Keratinocyte (primary cell): ENCODE results near the gene ATP13A1. TPM values are rescaled to one million over a fixed set of nuclear protein-coding genes. Genes with fewer than 3 reads are reported as not detected.

Experiments
- DNase-seq: peaks from one replicate; pipeline ENCODE4 v3.0.0-alpha.2; 2011; ENCODE audit warnings: low read depth, missing footprints, low spot score
- FAIRE-seq: peaks from 2 replicates; lab custom pipeline; 2011; peaks lifted over from hg19 to GRCh38; lab: Jason Lieb, UNC
- H2AFZ ChIP-seq: 2 replicates; pipeline ENCODE4 v1.6.0; 2012; ENCODE audit warnings: low read length, control low read depth, inconsistent platforms; ENCODE audit not compliant: control insufficient read depth
- H3K27ac ChIP-seq: 2 replicates; pipeline ENCODE4 v1.5.1; 2011; ENCODE audit warnings: low read length; ENCODE audit not compliant: control insufficient read depth, insufficient read depth
- H3K27me3 ChIP-seq: 3 replicates; pipeline ENCODE4 v1.6.0; 2011; ENCODE audit warnings: low read length; ENCODE audit not compliant: control insufficient read depth, insufficient read depth; ENCODE audit errors: extremely low read depth
- H3K36me3 ChIP-seq, 2 experiments: 2 replicates in 1 of 2; 3 replicates in 1 of 2; pipeline ENCODE4 v1.5.1; 2011; ENCODE audit warnings: low read length in 2 of 2, mild to moderate bottlenecking in 1 of 2; ENCODE audit not compliant: control insufficient read depth in 2 of 2, insufficient read depth in 2 of 2; ENCODE audit errors: extremely low read depth in 1 of 2
- H3K4me1 ChIP-seq: 3 replicates; pipeline ENCODE4 v1.5.1; 2011; ENCODE audit warnings: low read length; ENCODE audit not compliant: control insufficient read depth, insufficient read depth; ENCODE audit errors: extremely low read depth
- H3K4me2 ChIP-seq: 3 replicates; pipeline ENCODE4 v1.6.0; 2011; ENCODE audit warnings: low read depth, low read length; ENCODE audit not compliant: control insufficient read depth, insufficient read depth; ENCODE audit errors: extremely low read depth
- H3K4me3 ChIP-seq, 3 experiments: fragments of 200-600 bp in 1 of 3; sonication (generic) in 1 of 3; 2 replicates in 2 of 3; 3 replicates in 1 of 3; pipeline ENCODE4 v1.5.1; 2011 to 2016; ENCODE audit warnings: low read length in 3 of 3, mild to moderate bottlenecking in 3 of 3, control low read depth in 2 of 3, inconsistent platforms in 1 of 3, low read depth in 1 of 3, mixed read lengths in 1 of 3, mixed run types in 1 of 3, moderate library complexity in 1 of 3; ENCODE audit not compliant: control insufficient read depth in 2 of 3, insufficient read depth in 2 of 3; ENCODE audit errors: extremely low read depth in 1 of 3
- H3K79me2 ChIP-seq: 2 replicates; pipeline ENCODE4 v1.6.0; 2012; ENCODE audit warnings: low read length; ENCODE audit not compliant: control insufficient read depth, insufficient read depth
- H3K9ac ChIP-seq: 3 replicates; pipeline ENCODE4 v1.6.0; 2011; ENCODE audit warnings: low read length; ENCODE audit not compliant: control insufficient read depth, insufficient read depth; ENCODE audit errors: extremely low read depth
- H3K9me1 ChIP-seq: 3 replicates; pipeline ENCODE4 v1.6.0; 2011; ENCODE audit warnings: low read length; ENCODE audit not compliant: control insufficient read depth, insufficient read depth; ENCODE audit errors: extremely low read depth
- H3K9me3 ChIP-seq: 2 replicates; pipeline ENCODE4 v1.5.1; 2012; ENCODE audit warnings: low read depth, low read length; ENCODE audit not compliant: control insufficient read depth
- H4K20me1 ChIP-seq: 3 replicates; pipeline ENCODE4 v1.6.0; 2011; ENCODE audit warnings: low read length; ENCODE audit not compliant: control insufficient read depth, insufficient read depth; ENCODE audit errors: extremely low read depth
- EZH2 ChIP-seq: IDR thresholded peaks from one replicate; pipeline ENCODE4 v1.6.1; 2012; ENCODE audit warnings: inconsistent platforms, mild to moderate bottlenecking, low read length, moderate library complexity
- dilution Hi-C: fragments of 300-500 bp; cut with MboI; formaldehyde crosslinking; loops from one replicate; pipeline ENCODE4 v1.7.0; 2020; ENCODE audit warnings: low sequenced_read_pairs; ENCODE audit not compliant: extremely low pct_ligation_motif_present
- polyA plus RNA-seq, 5 experiments: library from polyadenylated mRNA; depleted of rRNA in 3 of 5; stranded (reverse) in 3 of 5; stranded (forward) in 1 of 5; unstranded in 1 of 5; fragments of >200 nt; gene quantifications; 1 replicate in 1 of 5; 2 replicates in 3 of 5; 3 replicates in 1 of 5; pipeline versions ENCODE4 v1.2.1 to v1.2.3, GENCODE V29; 2011 to 2012; ENCODE audit warnings: missing spikeins in 2 of 5, low read depth in 1 of 5, low replicate concordance in 1 of 5
- TF ChIP-seq, protein P1 (sequence below), 3 experiments: IDR thresholded peaks in 1 of 3; conservative IDR thresholded peaks in 1 of 3; optimal IDR thresholded peaks in 1 of 3; 2 replicates in 2 of 3; 3 replicates in 1 of 3; pipeline versions ENCODE3 to v1.5.1; 2011; ENCODE audit warnings: low read length in 3 of 3, mild to moderate bottlenecking in 3 of 3, moderate library complexity in 2 of 3, control low read depth in 1 of 3, inconsistent platforms in 1 of 3; ENCODE audit not compliant: insufficient read depth in 2 of 3; ENCODE audit errors: extremely low read depth in 1 of 3

ATP13A1 gene
- polyA plus RNA-seq, 1 donor (not counting 4 experiments of a cell fraction or from before 2014, with no cell fraction given): 9.8 TPM

DNA sequence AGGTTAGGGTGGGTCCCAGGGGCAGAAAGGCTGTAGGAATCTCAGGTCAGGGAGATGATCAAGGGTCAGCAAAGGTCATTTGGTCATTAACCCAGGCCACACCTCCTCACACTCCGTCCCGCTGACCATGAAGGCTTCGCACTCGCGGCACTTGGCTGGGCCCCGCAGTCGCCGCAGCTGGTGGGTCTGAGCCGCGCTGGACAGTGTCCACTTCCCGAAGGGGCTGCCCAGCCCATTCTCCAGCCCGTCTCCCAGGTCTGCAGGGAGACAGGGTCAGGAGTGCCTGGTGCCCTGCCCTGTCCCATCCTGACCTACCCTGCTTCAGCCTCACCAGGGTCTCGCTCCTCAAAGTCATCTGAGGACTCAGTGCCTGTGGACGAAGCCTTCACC, 28.2 kb downstream of the ATP13A1 start:
- Histone ChIP-seq H3K9me1 (no peaks in the 10 kb centered on the region), H3K27me3 (no peaks in the 10 kb centered on the region), H3K4me2 (no peak overlapping the region), H3K27ac (no peak overlapping the region), H3K4me3 (no peak overlapping the region), H3K36me3 (peaks cover 18 to 32% of the 10 kb centered on the region in 2 experiments), H3K9me3 (no peaks in the 10 kb centered on the region), H4K20me1 (no peaks in the 10 kb centered on the region), H3K4me1 (no peaks in the 10 kb centered on the region), H3K79me2 (no peaks in the 10 kb centered on the region), H3K9ac (no peak overlapping the region), H2AFZ (no peak overlapping the region)
- dilution Hi-C loops: no loop called here
- DNase-seq: no peak
- TF ChIP-seq EZH2: no peak
- TF ChIP-seq, protein P1, sequence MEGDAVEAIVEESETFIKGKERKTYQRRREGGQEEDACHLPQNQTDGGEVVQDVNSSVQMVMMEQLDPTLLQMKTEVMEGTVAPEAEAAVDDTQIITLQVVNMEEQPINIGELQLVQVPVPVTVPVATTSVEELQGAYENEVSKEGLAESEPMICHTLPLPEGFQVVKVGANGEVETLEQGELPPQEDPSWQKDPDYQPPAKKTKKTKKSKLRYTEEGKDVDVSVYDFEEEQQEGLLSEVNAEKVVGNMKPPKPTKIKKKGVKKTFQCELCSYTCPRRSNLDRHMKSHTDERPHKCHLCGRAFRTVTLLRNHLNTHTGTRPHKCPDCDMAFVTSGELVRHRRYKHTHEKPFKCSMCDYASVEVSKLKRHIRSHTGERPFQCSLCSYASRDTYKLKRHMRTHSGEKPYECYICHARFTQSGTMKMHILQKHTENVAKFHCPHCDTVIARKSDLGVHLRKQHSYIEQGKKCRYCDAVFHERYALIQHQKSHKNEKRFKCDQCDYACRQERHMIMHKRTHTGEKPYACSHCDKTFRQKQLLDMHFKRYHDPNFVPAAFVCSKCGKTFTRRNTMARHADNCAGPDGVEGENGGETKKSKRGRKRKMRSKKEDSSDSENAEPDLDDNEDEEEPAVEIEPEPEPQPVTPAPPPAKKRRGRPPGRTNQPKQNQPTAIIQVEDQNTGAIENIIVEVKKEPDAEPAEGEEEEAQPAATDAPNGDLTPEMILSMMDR (optimal IDR thresholded peaks at IDR 0.05 in 1 of 3, IDR thresholded peaks at IDR 0.05 in 1 of 3, conservative IDR thresholded peaks at IDR 0.05 in 1 of 3; ENCODE audit: extremely low read depth in 1 of 3, insufficient read depth in 2 of 3, low read length in 3 of 3): no peak
- no peak for FAIRE-seq

DNA sequence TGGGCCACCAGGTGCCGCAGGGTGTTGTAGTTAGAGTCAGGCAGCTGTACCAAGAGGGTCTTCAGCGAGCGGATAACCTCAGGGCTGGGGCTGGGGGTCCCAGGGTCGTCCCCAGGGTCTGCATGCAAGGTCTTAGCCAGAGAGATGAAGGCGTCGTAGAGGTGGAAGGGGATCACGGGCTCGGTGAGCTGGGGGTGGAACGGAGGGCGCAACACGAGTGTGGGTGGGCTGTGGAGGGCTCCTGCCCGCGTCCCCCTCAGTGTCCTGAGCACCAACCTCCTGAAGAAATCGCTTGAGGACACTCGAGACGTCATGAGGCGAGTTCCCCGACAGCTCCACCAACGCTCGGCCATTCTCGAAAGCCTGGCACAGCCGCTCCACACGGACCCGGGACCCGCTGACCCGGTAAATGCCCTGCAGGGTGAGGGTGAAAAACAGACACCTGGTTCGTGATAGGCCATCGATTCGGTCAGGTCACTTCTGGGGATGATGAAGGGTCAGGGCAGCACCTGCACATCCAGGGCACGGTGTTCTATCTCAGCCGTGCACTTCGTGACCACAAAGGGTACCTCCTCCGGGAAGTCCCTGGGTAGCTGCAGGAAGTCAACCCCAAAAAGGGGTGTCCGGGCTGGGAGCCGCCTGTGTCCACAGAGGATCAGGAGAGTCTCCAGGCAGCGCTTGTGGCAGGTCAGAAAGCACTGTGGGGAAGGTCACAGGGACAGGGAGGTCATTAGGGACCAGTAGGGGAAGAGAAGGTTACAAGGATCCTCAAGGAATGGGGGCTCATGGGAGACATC, 28.8 kb downstream of the ATP13A1 start:
- H3K9ac ChIP-seq: no peak overlapping the region
- peaks cover 18 to 32% of the 10 kb centered on the region in 2 experiments for H3K36me3 ChIP-seq
- no peak for TF ChIP-seq EZH2
- TF ChIP-seq, protein P1 (optimal IDR thresholded peaks at IDR 0.05 in 1 of 3, IDR thresholded peaks at IDR 0.05 in 1 of 3, conservative IDR thresholded peaks at IDR 0.05 in 1 of 3; ENCODE audit: extremely low read depth in 1 of 3, insufficient read depth in 2 of 3, low read length in 3 of 3): no peak
- H2AFZ ChIP-seq: no peak overlapping the region
- H3K4me3 ChIP-seq: no peak overlapping the region
- FAIRE-seq (no peak), DNase-seq (no peak)
- H3K4me2 ChIP-seq: no peak overlapping the region
- dilution Hi-C loops: no loop called here
- H3K4me1 ChIP-seq: no peaks in the 10 kb centered on the region
- H3K9me1 ChIP-seq: no peaks in the 10 kb centered on the region
- no peaks in the 10 kb centered on the region for H3K9me3 ChIP-seq
- H3K27me3 ChIP-seq: no peaks in the 10 kb centered on the region
- H4K20me1 ChIP-seq: no peaks in the 10 kb centered on the region
- H3K79me2 ChIP-seq: no peaks in the 10 kb centered on the region
- no peak overlapping the region for H3K27ac ChIP-seq
